HG03095 (cell line): ENCODE measurements around the gene RABGAP1L.
"Not testable (repeated sequence)": the region's sequence is repeated elsewhere in the genome, so short reads cannot be mapped to it uniquely, and the experiment has no call there.

ENCODE experiments used
- ATAC-seq: cut with Tn5 transposase; IDR thresholded peaks from one replicate; pipeline ENCODE4 v1.9.1; 2021; ENCODE audit warnings: moderate library complexity; ENCODE audit not compliant: unreplicated experiment

The RABGAP1L gene

GRCh38 chr1:174543421-174543820, 384.1 kb downstream of the RABGAP1L start:
- ATAC-seq, result not testable (repeated sequence)

DNA sequence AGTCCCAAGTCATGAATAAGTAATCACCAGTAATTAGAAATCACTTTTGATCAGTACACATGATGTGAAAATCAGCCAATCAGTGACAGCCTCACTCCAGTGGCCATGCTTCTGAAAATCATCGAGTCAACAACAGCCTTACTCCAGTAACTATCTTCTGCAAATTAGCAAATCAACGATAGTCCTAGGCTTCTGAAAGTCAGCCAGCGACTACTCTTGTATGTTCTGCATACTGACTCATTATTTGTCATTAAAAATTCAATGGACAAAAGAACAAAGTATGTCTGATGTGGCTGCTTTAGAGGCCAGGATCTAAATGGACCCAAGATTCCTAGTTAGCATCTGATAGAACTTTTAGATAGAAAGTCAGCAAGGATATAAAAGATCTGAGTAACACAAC, 391.0 kb downstream of the RABGAP1L start:
- ATAC-seq, result no peak

- ATAC-seq, result no peak
These were observed 397.1 kb downstream of the RABGAP1L start for GRCh38 chr1:174556392-174556791.

DNA sequence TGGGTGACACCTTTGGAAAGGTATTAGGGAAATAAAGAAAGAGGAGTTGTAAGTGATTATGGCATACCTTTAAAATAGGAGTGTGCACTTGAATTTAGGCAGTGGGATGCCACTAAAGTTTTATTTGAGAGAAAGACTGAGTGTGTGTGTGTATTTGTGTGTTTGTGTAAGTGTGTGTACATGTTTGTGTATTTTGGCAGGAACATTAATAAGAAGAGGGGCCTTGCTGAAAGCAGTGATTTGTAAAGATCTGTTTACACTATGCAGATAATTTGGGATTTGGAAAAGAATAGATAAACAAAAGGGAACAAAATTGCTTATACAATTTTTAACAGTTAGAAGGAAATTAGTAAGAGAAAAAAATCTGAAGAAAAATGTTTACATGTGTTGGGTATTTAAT, 409.2 kb downstream of the RABGAP1L start:
- no peak for ATAC-seq

GRCh38 chr1:174569240-174569639, 409.9 kb downstream of the RABGAP1L start:
- no peak for ATAC-seq

DNA sequence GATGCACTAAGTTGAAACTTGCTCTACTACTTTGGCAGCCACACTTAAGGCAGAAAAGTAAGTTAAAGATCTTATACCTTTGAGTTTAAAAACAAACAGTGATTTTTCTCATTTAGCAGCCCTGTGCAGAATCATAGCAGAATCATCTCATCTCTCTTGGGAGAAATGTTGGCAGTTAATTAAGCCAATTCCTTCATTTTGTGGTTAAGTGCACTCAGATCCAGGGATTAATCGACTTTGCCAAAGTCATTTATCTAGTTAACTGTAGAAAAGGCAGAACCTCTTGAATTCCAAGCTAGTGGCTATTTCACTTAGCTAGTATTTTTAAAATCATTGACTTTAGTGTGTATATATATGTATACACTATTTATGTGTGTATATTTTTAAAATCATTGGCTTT, 413.5 kb downstream of the RABGAP1L start:
- ATAC-seq, result no peak

DNA sequence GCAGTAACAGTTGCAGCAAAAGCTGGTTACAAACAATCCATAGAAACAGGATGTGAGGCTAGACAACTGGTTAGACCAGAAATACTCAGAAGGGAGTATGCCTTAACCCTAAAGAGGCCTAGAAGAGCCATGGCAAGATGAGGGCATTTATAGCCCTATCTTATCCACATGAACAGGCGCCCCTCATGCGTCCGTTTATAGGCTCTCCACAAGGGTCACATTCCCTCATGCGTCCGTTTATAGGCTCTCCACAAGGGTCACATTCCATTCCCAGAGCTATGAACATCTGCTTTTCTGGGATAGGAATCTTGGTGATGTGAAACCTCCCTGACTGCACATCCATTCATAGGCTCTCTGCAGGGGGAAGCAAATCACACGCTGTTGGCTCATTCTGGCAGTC, 416.8 kb downstream of the RABGAP1L start:
- ATAC-seq, result not testable (repeated sequence)

DNA sequence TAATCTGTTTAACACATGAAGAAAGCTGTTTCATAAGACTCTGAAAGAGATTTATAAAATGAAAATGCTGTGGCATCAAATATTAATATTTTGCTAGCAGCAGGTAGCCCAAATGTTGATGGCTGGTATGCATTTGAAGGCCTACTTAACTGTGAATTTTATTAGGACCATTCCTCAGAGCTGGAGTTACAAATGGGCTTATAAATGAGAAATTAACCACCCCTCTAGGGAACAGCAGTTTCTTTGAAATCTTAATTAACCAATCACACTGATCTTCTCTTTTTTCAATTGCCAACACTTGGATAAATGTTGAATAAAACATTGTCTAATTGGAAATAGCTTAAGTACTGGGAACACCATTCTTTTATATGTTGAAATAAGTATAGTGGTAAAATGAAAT, 418.4 kb downstream of the RABGAP1L start:
- ATAC-seq, result no peak

DNA sequence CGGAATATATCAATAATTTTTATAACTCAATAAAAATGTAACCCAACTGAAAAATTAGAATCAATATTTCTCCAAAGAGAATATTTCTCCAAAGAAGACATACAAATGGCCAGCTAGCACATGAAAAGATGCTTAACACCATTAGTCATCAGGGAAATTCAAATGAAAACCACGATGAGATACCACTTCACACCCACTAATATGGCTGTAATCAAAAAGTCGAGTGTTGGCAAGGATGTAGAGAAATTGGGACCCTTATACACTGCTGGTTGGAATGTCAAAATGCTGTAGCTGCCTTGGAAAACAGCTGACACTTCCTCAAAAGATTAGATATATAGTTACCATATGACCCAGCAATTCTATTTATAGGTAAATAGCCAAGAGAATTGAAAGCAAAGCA, 421.5 kb downstream of the RABGAP1L start:
- no peak for ATAC-seq

- ATAC-seq, result no peak
These were observed 424.0 kb downstream of the RABGAP1L start for GRCh38 chr1:174583316-174583715.

DNA sequence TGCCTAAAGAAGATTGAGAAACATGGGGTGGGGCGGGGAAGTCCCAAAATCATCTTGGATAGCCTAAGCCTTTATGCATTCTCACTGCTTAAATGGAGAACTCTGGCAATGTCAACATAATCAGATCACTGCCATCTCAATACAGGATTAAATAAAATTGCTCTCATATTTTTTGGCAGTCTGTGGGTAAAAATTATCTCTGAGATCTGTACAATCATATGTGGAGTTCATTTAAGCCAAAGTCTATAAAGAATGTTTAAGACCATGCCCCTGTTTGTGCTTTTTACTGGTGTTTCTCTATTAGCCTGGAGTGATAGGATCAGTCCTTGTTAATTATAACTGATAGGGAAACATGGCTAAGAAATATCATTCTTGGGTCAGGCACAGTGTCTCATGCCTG, 424.8 kb downstream of the RABGAP1L start:
- no peak for ATAC-seq

GRCh38 chr1:174588618-174589017, 429.3 kb downstream of the RABGAP1L start:
- ATAC-seq, result not testable (repeated sequence)

DNA sequence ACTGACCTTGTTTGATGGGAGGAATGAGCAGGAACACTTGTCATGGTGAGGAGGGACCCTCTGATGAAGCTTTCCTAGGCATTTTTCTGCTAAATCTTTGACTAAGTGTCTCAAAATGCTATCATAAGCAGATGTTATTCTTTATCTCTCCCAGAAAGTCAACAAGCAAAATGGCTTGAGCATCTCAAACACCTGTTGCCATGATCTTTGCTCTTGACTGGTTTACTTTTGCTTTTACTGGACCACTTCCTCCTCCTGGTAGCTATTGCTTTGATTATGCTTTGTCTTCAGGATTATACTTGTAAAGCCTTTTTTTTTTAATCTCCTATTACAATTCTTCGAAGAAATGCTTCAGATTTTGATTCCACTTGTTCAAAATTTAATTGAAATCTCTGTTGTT, 445.9 kb downstream of the RABGAP1L start:
- ATAC-seq, result no peak

DNA sequence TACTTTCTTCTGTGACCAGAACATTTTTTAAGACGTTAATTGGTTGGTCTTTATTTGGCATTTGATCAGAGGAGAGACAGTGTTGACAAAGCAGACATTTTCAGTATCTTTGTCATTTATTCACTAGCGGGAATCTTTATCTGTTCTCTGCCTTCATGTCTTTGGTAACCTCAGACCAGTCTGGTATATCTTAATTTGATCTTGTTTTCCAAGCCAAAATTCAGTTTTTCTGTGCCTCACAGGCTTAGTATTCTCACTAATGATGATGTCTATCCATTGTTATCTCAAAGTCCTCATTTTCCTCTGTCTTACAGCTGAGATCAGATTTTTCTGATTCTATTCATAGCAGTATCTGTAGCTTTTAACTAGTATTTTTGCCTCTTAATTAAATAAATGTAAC, 447.2 kb downstream of the RABGAP1L start:
- no peak for ATAC-seq

DNA sequence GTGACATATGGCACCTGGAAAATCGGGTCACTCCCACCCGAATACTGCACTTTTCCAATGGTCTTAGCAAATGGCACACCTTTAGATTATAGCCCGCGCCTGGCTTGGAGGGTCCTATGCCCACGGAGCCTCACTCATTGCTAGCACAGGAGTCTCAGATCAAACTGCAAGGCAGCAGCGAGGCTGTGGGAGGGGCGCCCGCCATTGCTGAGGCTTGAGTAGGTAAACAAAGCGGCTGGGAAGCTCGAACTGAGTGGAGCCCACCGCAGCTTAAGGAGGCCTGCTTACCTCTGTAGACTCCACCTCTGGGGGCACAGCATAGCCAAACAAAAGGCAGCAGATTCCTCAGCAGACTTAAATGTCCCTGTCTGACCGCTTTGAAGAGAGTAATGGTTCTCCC, 458.6 kb downstream of the RABGAP1L start:
- not testable (repeated sequence) for ATAC-seq

- no peak for ATAC-seq
These were observed 464.2 kb downstream of the RABGAP1L start for GRCh38 chr1:174623324-174624035.

- ATAC-seq, result no peak
These were observed 467.0 kb downstream of the RABGAP1L start for GRCh38 chr1:174626031-174627025.

- ATAC-seq, result no peak
These were observed 478.2 kb downstream of the RABGAP1L start for GRCh38 chr1:174637487-174637886.

GRCh38 chr1:174639461-174639860, 480.1 kb downstream of the RABGAP1L start:
- no peak for ATAC-seq

- ATAC-seq, result no peak
These were observed 481.5 kb downstream of the RABGAP1L start for GRCh38 chr1:174640783-174641182.

DNA sequence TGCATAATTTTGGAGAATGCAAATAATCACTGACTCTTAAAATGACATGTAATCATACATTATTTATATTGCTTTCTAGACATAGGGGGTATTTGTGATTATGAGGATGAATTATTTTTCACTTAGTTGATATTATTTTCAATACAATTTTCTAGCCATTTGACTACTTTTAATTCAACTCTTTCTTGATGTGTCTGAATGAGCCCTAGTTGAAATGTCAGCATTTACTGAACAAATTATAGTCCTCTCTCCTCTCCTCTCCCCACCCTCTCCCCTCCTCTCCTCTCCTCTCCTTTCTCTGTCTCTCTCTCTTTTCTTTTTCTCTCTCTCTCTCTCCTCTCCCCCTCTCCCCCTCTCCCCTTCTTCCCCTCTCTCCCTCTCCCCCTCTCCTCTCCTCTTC, 483.1 kb downstream of the RABGAP1L start:
- no peak for ATAC-seq

- ATAC-seq, result no peak
These were observed 483.9 kb downstream of the RABGAP1L start for GRCh38 chr1:174643206-174643605.
